ENCODE measurements around the gene ARRDC5.

ARRDC5 gene

DNA sequence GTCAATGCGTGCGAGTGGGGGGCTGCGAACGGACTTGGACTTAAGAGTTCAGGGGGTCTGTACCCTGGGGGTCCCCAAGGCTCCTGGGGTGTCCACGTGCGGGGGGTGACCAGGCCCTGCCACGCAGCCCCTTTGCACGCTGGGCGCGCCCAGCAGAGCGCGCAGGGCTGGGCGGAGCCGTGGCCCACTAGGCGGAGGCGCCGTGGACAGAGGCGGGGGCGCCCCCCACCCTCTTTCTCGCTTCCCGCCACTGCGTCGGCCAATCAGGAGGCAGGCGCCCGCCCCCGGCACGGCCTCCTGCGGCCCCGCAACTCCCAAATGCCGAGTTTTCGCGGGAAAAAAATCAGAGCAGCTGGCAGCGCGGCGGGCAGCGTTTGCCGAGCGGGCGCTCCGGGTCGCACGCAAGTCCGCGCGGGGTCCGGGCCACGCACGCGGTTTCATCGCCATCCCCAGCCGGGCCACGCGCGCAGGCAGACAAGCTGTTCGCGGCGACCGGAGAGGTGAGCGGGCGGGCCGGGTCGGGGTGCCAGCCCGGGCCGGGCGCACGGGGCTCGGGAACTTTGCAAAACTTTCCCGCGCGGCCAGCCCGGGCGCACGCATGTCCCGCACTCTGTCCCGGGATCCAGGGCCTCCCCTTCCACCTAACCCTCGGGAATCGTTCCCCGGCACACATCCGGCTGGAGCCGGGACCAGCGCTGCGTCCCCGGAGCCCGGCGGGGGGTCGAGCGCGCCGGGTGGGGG lies 6.6 kb upstream of the ARRDC5 start, which contains the start of gene UHRF1:
Gene UHRF1 (plus strand): TSS at position 346 of the 741 bp plus-strand sequence. CDS start 1,385 bp downstream, outside the sequence.
- WGBS, 2 donors (ENCODE audit: extremely low coverage in 2 of 2, insufficient read length in 2 of 2, insufficient replicate concordance in 1 of 2), result no CpG with 5 or more reads among the region's 89 CpGs
- Histone ChIP-seq H3K27me3 (ENCODE audit: control insufficient read depth in 3 of 3, insufficient read depth in 3 of 3, low read depth in 1 of 3, low read length in 3 of 3) (no peaks in the 10 kb centered on the region), H2AFZ (ENCODE audit: low read length) (peak within 1 kb of the TSS; percentile 97), H3K4ac (ENCODE audit: low read length) (no peak within 1 kb of the TSS), H3K23ac (ENCODE audit: low read depth, low read length, poor library complexity) (peak within 1 kb of the TSS; percentile 89), H2BK5ac (ENCODE audit: low read length) (peak within 1 kb of the TSS; percentile 88), H3K36me3 (replicated peaks in 1 of 2; ENCODE audit: control insufficient read depth in 2 of 2, insufficient read depth in 2 of 2, low read length in 2 of 2) (peaks cover 15 to 32% of the 10 kb centered on the region in 2 donors), H4K91ac (ENCODE audit: low read depth, low read length, poor library complexity) (no peak within 1 kb of the TSS), H3K4me3 (ENCODE audit: low read length in 2 of 2) (peak within 1 kb of the TSS; percentile 77 to 93), H3K4me2 (ENCODE audit: insufficient read depth, low read length, poor library complexity, severe bottlenecking) (peak within 1 kb of the TSS; percentile 99), H2BK120ac (ENCODE audit: low read depth, low read length) (peak within 1 kb of the TSS; percentile 94), H3K18ac (ENCODE audit: low read length) (peak within 1 kb of the TSS; percentile 97), H3K4me1 (ENCODE audit: control insufficient read depth in 2 of 2, insufficient read depth in 1 of 2, low read depth in 1 of 2, low read length in 2 of 2) (peaks cover 16 to 17% of the 10 kb centered on the region in 2 donors), H3K79me1 (ENCODE audit: low read depth, low read length) (peaks cover 2% of the 10 kb centered on the region), H2BK12ac (ENCODE audit: low read length) (peak within 1 kb of the TSS; percentile 86), H3K9me3 (replicated peaks in 1 of 2; ENCODE audit: control insufficient read depth in 2 of 2, insufficient read depth in 1 of 2, low read depth in 1 of 2, low read length in 2 of 2) (no peaks in the 10 kb centered on the region), H2BK15ac (ENCODE audit: low read length) (peak within 1 kb of the TSS; percentile 72), H4K8ac (ENCODE audit: low read depth, low read length) (no peak within 1 kb of the TSS), H2AK5ac (ENCODE audit: low read depth, low read length) (peak within 1 kb of the TSS; percentile 95), H3K27ac (replicated peaks; ENCODE audit: low read length) (no peak within 1 kb of the TSS), H3K14ac (ENCODE audit: low read length) (peak within 1 kb of the TSS; percentile 58), H3K9ac (ENCODE audit: low read depth, low read length, poor library complexity) (peak within 1 kb of the TSS; percentile 89)
- DNase-seq (ENCODE audit: low spot score), result no peak

DNA sequence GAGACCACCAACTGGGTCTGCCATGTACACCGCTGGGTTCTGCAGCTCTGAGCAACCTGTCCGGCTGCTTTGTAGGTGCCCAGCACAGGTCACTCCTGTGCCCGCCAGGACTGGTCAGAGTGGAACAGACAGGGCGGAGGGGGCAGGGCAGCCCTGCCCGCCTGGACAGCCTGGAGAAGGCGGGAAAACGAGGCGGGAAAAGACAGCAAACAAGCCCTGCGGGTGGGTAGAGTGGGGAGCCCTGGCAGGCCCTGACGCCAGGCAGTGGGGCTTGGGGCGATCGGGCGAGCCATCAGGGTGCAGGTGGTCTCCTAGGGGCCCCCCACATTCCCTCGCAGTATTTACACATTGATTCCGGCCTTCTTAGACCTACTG lies 6.1 kb upstream of the ARRDC5 start:
- peak overlapping the region in 1 of 2 donors; percentile 77 for H3K4me3 ChIP-seq (ENCODE audit: low read length in 2 of 2)
- H2AFZ ChIP-seq (ENCODE audit: low read length), result peak overlapping the region; percentile 97
- H4K8ac ChIP-seq (ENCODE audit: low read depth, low read length), result no peak overlapping the region
- no peaks in the 10 kb centered on the region for H3K27me3 ChIP-seq (ENCODE audit: control insufficient read depth in 3 of 3, insufficient read depth in 3 of 3, low read depth in 1 of 3, low read length in 3 of 3)
- no peaks in the 10 kb centered on the region for H3K9me3 ChIP-seq (replicated peaks in 1 of 2; ENCODE audit: control insufficient read depth in 2 of 2, insufficient read depth in 1 of 2, low read depth in 1 of 2, low read length in 2 of 2)
- peak overlapping the region; percentile 99 for H3K4me2 ChIP-seq (ENCODE audit: insufficient read depth, low read length, poor library complexity, severe bottlenecking)
- peak overlapping the region; percentile 89 for H3K23ac ChIP-seq (ENCODE audit: low read depth, low read length, poor library complexity)
- peak overlapping the region; percentile 88 for H2BK5ac ChIP-seq (ENCODE audit: low read length)
- H2BK15ac ChIP-seq (ENCODE audit: low read length), result peak overlapping the region; percentile 72
- no peaks in the 10 kb centered on the region for H3K79me1 ChIP-seq (ENCODE audit: low read depth, low read length)
- peak overlapping the region; percentile 95 for H2AK5ac ChIP-seq (ENCODE audit: low read depth, low read length)
- no peak overlapping the region for H3K4ac ChIP-seq (ENCODE audit: low read length)
- peak overlapping the region; percentile 97 for H3K18ac ChIP-seq (ENCODE audit: low read length)
- H3K36me3 ChIP-seq (replicated peaks in 1 of 2; ENCODE audit: control insufficient read depth in 2 of 2, insufficient read depth in 2 of 2, low read length in 2 of 2), result peaks cover 13 to 26% of the 10 kb centered on the region in 2 donors
- no CpG with 5 or more reads among the region's 15 CpGs for WGBS, 2 donors (ENCODE audit: extremely low coverage in 2 of 2, insufficient read length in 2 of 2, insufficient replicate concordance in 1 of 2)
- peak overlapping the region; percentile 80 for H3K9ac ChIP-seq (ENCODE audit: low read depth, low read length, poor library complexity)
- no peak for DNase-seq (ENCODE audit: low spot score)
- peak overlapping the region; percentile 86 for H2BK12ac ChIP-seq (ENCODE audit: low read length)
- peak overlapping the region; percentile 94 for H2BK120ac ChIP-seq (ENCODE audit: low read depth, low read length)
- H3K4me1 ChIP-seq (ENCODE audit: control insufficient read depth in 2 of 2, insufficient read depth in 1 of 2, low read depth in 1 of 2, low read length in 2 of 2), result peaks cover 16 to 17% of the 10 kb centered on the region in 2 donors
- H4K91ac ChIP-seq (ENCODE audit: low read depth, low read length, poor library complexity), result no peak overlapping the region
- no peak overlapping the region for H3K14ac ChIP-seq (ENCODE audit: low read length)
- no peak overlapping the region for H3K27ac ChIP-seq (replicated peaks; ENCODE audit: low read length)

DNA sequence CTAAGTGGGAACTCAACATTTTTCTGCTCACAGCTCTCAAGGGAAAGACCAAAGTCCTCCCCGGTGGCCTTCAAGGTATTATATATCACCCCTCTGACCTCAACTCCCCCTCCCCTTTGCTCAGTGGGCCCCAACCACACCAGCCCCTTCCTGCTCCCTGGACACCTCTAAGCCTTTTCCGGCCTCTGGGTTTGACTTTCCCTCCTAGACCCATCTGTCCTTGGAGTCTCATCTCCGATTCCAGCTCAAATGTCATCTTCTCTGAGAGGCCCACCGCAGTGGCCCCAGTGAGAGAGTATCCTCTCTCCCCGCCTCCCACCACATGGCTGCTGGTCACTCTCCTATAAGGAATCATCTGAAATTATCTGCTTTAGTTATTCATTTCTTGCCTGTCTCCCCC lies 5.7 kb upstream of the ARRDC5 start:
- Histone ChIP-seq H2BK120ac (ENCODE audit: low read depth, low read length) (no peak overlapping the region), H3K4me1 (ENCODE audit: control insufficient read depth in 2 of 2, insufficient read depth in 1 of 2, low read depth in 1 of 2, low read length in 2 of 2) (peaks cover 16 to 17% of the 10 kb centered on the region in 2 donors), H3K27me3 (ENCODE audit: control insufficient read depth in 3 of 3, insufficient read depth in 3 of 3, low read depth in 1 of 3, low read length in 3 of 3) (no peaks in the 10 kb centered on the region), H2BK12ac (ENCODE audit: low read length) (no peak overlapping the region), H2BK5ac (ENCODE audit: low read length) (no peak overlapping the region), H3K14ac (ENCODE audit: low read length) (no peak overlapping the region), H3K23ac (ENCODE audit: low read depth, low read length, poor library complexity) (no peak overlapping the region), H4K8ac (ENCODE audit: low read depth, low read length) (no peak overlapping the region), H2BK15ac (ENCODE audit: low read length) (no peak overlapping the region), H3K18ac (ENCODE audit: low read length) (no peak overlapping the region), H3K9ac (ENCODE audit: low read depth, low read length, poor library complexity) (no peak overlapping the region), H3K36me3 (replicated peaks in 1 of 2; ENCODE audit: control insufficient read depth in 2 of 2, insufficient read depth in 2 of 2, low read length in 2 of 2) (peaks cover 11 to 22% of the 10 kb centered on the region in 2 donors), H2AFZ (ENCODE audit: low read length) (peak overlapping the region; percentile 97), H3K4ac (ENCODE audit: low read length) (no peak overlapping the region), H3K79me1 (ENCODE audit: low read depth, low read length) (no peaks in the 10 kb centered on the region), H3K4me3 (ENCODE audit: low read length in 2 of 2) (no peak overlapping the region), H4K91ac (ENCODE audit: low read depth, low read length, poor library complexity) (no peak overlapping the region), H2AK5ac (ENCODE audit: low read depth, low read length) (no peak overlapping the region), H3K9me3 (replicated peaks in 1 of 2; ENCODE audit: control insufficient read depth in 2 of 2, insufficient read depth in 1 of 2, low read depth in 1 of 2, low read length in 2 of 2) (no peaks in the 10 kb centered on the region), H3K27ac (replicated peaks; ENCODE audit: low read length) (no peak overlapping the region), H3K4me2 (ENCODE audit: insufficient read depth, low read length, poor library complexity, severe bottlenecking) (no peak overlapping the region)
- no peak for DNase-seq (ENCODE audit: low spot score)
- no CpG with 5 or more reads among the region's 5 CpGs for WGBS, 2 donors (ENCODE audit: extremely low coverage in 2 of 2, insufficient read length in 2 of 2, insufficient replicate concordance in 1 of 2)

DNA sequence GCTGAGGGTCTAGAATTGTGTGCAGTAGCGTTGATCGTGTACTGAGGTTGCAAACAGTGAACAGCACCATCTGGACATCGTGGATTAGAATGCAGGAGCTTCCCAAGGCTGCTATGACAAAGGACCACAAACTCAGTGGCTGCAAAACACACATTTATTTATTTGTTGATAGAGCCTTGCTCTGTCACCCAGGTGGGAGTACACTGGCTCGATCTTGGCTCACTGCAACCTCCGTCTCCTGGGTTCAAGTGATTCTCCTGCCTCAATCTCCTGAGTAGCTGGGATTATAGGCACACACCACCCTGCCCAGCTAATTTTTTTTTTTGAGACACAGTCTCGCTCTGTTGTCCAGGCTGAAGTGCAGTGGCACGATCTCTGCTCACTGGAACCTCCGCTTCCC lies 4.3 kb upstream of the ARRDC5 start:
- no peak overlapping the region for H4K91ac ChIP-seq (ENCODE audit: low read depth, low read length, poor library complexity)
- no peak overlapping the region for H3K4ac ChIP-seq (ENCODE audit: low read length)
- no peak overlapping the region for H2BK120ac ChIP-seq (ENCODE audit: low read depth, low read length)
- no peak overlapping the region for H3K27ac ChIP-seq (replicated peaks; ENCODE audit: low read length)
- H4K8ac ChIP-seq (ENCODE audit: low read depth, low read length), result no peak overlapping the region
- H3K14ac ChIP-seq (ENCODE audit: low read length), result no peak overlapping the region
- no peaks in the 10 kb centered on the region for H3K79me1 ChIP-seq (ENCODE audit: low read depth, low read length)
- no peak overlapping the region for H2AK5ac ChIP-seq (ENCODE audit: low read depth, low read length)
- H2AFZ ChIP-seq (ENCODE audit: low read length), result no peak overlapping the region
- no peak overlapping the region for H3K4me2 ChIP-seq (ENCODE audit: insufficient read depth, low read length, poor library complexity, severe bottlenecking)
- no peak overlapping the region for H2BK5ac ChIP-seq (ENCODE audit: low read length)
- no peak overlapping the region for H3K23ac ChIP-seq (ENCODE audit: low read depth, low read length, poor library complexity)
- no peaks in the 10 kb centered on the region for H3K27me3 ChIP-seq (ENCODE audit: control insufficient read depth in 3 of 3, insufficient read depth in 3 of 3, low read depth in 1 of 3, low read length in 3 of 3)
- no peak overlapping the region for H2BK12ac ChIP-seq (ENCODE audit: low read length)
- WGBS, 2 donors (ENCODE audit: extremely low coverage in 2 of 2, insufficient read length in 2 of 2, insufficient replicate concordance in 1 of 2), result no CpG with 5 or more reads among the region's 8 CpGs
- DNase-seq (ENCODE audit: low spot score), result no peak
- H3K4me3 ChIP-seq (ENCODE audit: low read length in 2 of 2), result no peak overlapping the region
- H3K9ac ChIP-seq (ENCODE audit: low read depth, low read length, poor library complexity), result no peak overlapping the region
- H3K9me3 ChIP-seq (replicated peaks in 1 of 2; ENCODE audit: control insufficient read depth in 2 of 2, insufficient read depth in 1 of 2, low read depth in 1 of 2, low read length in 2 of 2), result no peaks in the 10 kb centered on the region
- peaks cover 16 to 17% of the 10 kb centered on the region in 2 donors for H3K4me1 ChIP-seq (ENCODE audit: control insufficient read depth in 2 of 2, insufficient read depth in 1 of 2, low read depth in 1 of 2, low read length in 2 of 2)
- no peak overlapping the region for H3K18ac ChIP-seq (ENCODE audit: low read length)
- H3K36me3 ChIP-seq (replicated peaks in 1 of 2; ENCODE audit: control insufficient read depth in 2 of 2, insufficient read depth in 2 of 2, low read length in 2 of 2), result peaks cover 2 to 8% of the 10 kb centered on the region in 2 donors
- H2BK15ac ChIP-seq (ENCODE audit: low read length), result no peak overlapping the region
